Measurements from ENCODE around the gene UBN1. TPM values are rescaled to one million over a fixed set of nuclear protein-coding genes. Genes with fewer than 3 reads are reported as not detected.

The UBN1 gene
- total and polyA plus RNA-seq, 8 donors, result 5.4 to 319 (median 34.2) TPM

DNA sequence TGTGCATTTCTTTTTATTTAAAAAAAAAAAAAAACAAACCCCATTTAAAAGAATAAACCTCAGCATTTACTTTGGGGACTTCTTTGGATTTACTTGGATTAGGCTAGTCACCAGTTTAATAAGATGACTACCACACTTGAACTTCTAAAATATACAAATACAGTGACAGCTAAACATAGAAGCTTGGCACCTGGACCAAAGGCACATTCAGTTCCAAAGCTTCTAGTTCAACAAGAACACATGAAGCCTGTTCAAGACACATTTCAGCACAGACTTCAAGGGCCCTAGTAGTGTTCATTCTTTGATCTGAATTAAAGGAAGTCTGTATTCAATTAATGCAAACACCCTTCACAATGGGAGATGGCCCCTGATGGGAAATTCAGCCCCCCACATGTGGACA lies 33.2 kb upstream of the UBN1 start:
- TF ChIP-seq POLR2AphosphoS5 (IDR thresholded peaks at IDR 0.05), result peak in 2 of 3 donors; percentile 49 to 72
- no peak for TF ChIP-seq EP300 (IDR thresholded peaks at IDR 0.05)
- DNase-seq, result no peak
- no peaks in the 10 kb centered on the region for H3K9me3 ChIP-seq
- peaks cover 0 to 22% (median 14%) of the 10 kb centered on the region in 4 donors for H3K4me1 ChIP-seq
- peaks cover 59 to 100% (median 100%) of the 10 kb centered on the region in 4 donors for H3K36me3 ChIP-seq
- no peak overlapping the region for H3K4me3 ChIP-seq
- intact Hi-C loops (cut with DNase I; ENCODE audit: low total_unique reads), result no loop called here
- H3K27me3 ChIP-seq, result no peaks in the 10 kb centered on the region
- peak overlapping the region in 4 of 5 donors; percentile 46 to 79 (median 66) for H3K27ac ChIP-seq

DNA sequence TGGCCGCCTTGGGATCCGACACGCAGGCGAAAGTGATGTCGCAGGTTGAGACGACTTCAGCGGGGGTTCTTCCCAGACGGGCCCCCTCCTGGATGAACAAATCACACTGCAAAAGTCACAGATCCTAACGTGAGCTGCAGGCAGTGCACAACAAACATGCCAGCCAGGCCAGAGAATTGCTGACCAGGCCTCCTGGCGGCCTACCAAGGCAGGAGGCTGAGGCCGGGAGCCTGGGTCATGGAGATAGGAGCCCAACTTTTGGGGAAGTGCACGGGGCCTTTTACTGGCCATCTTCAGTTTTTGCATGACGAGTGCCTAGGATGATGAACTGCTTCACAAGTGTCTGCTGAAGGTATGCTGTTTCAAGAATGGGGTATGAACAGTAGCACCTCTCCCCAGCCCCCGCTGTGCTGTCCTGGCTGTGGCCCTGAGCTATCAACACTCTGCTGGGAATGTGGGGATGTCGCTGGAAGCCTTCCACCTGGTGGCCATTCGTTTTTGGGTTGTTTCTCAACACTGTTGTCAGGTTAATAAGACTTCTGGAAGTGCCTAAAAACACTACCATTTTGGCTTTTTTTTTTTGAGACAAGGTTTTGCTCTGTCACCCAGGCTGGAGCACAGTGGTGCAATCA lies 32.6 kb upstream of the UBN1 start:
- 55 to 82% (median 75%) methylated on average over 10 to 16 of the region's 16 CpGs for whole genome bisulfite sequencing, 5 donors
- intact Hi-C loops (cut with DNase I; ENCODE audit: low total_unique reads), result no loop called here
- Histone ChIP-seq H3K27me3 (no peaks in the 10 kb centered on the region), H3K27ac (peak overlapping the region in 4 of 5 donors; percentile 44 to 77 (median 66)), H3K36me3 (peaks cover 59 to 100% (median 100%) of the 10 kb centered on the region in 4 donors), H3K4me3 (no peak overlapping the region), H3K4me1 (peaks cover 0 to 22% (median 14%) of the 10 kb centered on the region in 4 donors), H3K9me3 (no peaks in the 10 kb centered on the region)
- DNase-seq, result no peak
- TF ChIP-seq POLR2AphosphoS5 (IDR thresholded peaks at IDR 0.05) (peak in 1 of 3 donors; percentile 21), POLR2A (IDR thresholded peaks at IDR 0.05) (no peak)

DNA sequence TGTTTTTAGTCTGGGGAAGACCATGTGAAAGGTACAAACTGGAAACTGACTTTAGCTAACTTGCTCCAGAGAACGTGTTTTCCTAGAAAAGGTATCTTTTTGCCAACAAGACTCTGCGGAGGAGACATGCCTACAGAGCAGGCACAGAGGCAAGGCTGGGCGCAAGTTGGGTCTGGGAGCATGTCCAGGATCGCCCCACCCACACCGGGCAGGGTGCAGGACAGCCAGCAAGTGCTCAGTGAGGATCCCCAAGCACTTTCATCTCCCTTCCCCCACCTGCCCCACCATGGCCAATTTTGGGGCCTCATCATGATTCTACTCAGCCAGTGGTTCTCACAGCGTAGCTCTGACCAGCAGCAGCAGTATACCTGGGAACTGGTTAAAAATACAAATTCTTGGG lies 26.6 kb upstream of the UBN1 start:
- intact Hi-C loops (cut with DNase I; ENCODE audit: low total_unique reads), result no loop called here
- Histone ChIP-seq H3K9me3 (no peaks in the 10 kb centered on the region), H3K4me1 (no peaks in the 10 kb centered on the region), H3K27ac (no peak overlapping the region), H3K4me3 (no peak overlapping the region), H3K27me3 (no peaks in the 10 kb centered on the region), H3K36me3 (peaks cover 65 to 100% (median 100%) of the 10 kb centered on the region in 4 donors)
- no peak for DNase-seq
- WGBS, 5 donors, result 64 to 98% (median 80%) methylated on average over 5 to 6 of the region's 6 CpGs
- TF ChIP-seq EP300 (IDR thresholded peaks at IDR 0.05) (no peak), POLR2A (IDR thresholded peaks at IDR 0.05) (no peak), POLR2AphosphoS5 (IDR thresholded peaks at IDR 0.05) (no peak)
- TF ChIP-seq, protein P1, sequence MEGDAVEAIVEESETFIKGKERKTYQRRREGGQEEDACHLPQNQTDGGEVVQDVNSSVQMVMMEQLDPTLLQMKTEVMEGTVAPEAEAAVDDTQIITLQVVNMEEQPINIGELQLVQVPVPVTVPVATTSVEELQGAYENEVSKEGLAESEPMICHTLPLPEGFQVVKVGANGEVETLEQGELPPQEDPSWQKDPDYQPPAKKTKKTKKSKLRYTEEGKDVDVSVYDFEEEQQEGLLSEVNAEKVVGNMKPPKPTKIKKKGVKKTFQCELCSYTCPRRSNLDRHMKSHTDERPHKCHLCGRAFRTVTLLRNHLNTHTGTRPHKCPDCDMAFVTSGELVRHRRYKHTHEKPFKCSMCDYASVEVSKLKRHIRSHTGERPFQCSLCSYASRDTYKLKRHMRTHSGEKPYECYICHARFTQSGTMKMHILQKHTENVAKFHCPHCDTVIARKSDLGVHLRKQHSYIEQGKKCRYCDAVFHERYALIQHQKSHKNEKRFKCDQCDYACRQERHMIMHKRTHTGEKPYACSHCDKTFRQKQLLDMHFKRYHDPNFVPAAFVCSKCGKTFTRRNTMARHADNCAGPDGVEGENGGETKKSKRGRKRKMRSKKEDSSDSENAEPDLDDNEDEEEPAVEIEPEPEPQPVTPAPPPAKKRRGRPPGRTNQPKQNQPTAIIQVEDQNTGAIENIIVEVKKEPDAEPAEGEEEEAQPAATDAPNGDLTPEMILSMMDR (IDR thresholded peaks at IDR 0.05), result no peak

DNA sequence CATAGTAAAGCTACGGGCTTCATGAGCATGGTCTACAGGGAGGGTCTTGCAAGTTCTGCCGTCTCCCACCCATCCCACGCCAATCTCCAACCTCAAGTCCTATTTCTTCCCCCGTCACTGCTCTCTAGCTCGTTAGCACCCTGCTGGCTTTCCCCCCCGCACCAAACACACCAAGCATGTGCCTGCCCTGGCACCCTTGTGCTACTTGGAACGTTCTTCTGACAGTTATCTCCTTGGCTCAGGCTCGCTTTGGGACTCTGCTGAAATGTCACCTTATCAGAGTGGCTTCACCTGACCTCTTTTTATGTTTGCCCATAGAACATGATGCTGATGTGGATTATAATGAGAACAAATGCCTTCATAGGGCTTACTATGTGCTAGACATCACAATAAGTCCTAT lies 22.1 kb upstream of the UBN1 start:
- Histone ChIP-seq H3K4me1 (no peaks in the 10 kb centered on the region), H3K36me3 (peaks cover 83 to 100% (median 100%) of the 10 kb centered on the region in 4 donors), H3K27ac (no peak overlapping the region), H3K27me3 (no peaks in the 10 kb centered on the region), H3K9me3 (no peaks in the 10 kb centered on the region), H3K4me3 (no peak overlapping the region)
- TF ChIP-seq POLR2AphosphoS5 (IDR thresholded peaks at IDR 0.05), result no peak
- no peak for TF ChIP-seq EP300 (IDR thresholded peaks at IDR 0.05)
- no peak for TF ChIP-seq POLR2A (IDR thresholded peaks at IDR 0.05)
- TF ChIP-seq, protein P1 (IDR thresholded peaks at IDR 0.05), result no peak
- intact Hi-C loops (cut with DNase I; ENCODE audit: low total_unique reads), result no loop called here
- 68 to 82% (median 74%) methylated on average over 8 of the region's 8 CpGs for WGBS, 5 donors
- no peak for DNase-seq

DNA sequence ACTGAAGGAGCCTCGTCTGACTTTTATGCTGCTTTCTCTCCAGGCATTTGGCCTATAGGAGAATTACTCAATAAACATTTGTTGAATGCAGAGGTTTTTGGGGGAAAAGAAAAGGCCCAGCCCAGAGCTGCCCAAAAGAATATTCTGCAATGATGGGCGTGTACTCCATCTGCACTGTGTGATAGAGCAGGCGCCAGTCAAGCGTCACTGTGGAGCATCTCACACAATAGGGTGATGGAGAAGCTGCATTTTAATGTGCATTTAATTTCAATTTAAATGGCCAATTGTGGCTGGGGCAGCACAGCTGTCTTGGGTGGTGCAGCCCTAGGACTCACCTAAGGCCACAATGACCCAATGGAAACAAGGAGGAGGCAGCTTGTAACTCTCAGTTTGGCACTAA lies 20.8 kb upstream of the UBN1 start:
- Histone ChIP-seq H3K27me3 (no peaks in the 10 kb centered on the region), H3K27ac (no peak overlapping the region), H3K36me3 (peaks cover 84 to 100% (median 100%) of the 10 kb centered on the region in 4 donors), H3K9me3 (no peaks in the 10 kb centered on the region), H3K4me3 (no peak overlapping the region), H3K4me1 (no peaks in the 10 kb centered on the region)
- WGBS, 5 donors, result 90 to 95% (median 92%) methylated on average over 4 of the region's 4 CpGs
- intact Hi-C loops (cut with DNase I; ENCODE audit: low total_unique reads), result no loop called here
- no peak for DNase-seq
- TF ChIP-seq POLR2A (IDR thresholded peaks at IDR 0.05) (no peak), EP300 (IDR thresholded peaks at IDR 0.05) (no peak), POLR2AphosphoS5 (IDR thresholded peaks at IDR 0.05) (no peak)
- TF ChIP-seq, protein P1 (IDR thresholded peaks at IDR 0.05), result no peak
